Spleen (tissue), 11 donors: Measurements from ENCODE around the gene PCF11. TPM values are rescaled to one million over a fixed set of nuclear protein-coding genes. Genes with fewer than 3 reads are reported as not detected.

Experiments
- DNase-seq: peaks from one replicate; pipeline ENCODE4 v3.0.0-alpha.2; 2020
- H3K27ac ChIP-seq, 8 donors: fragments of 200-600 bp; sonication (generic) in 7 of 8; 1 replicate in 4 of 8; 2 replicates in 4 of 8; pipeline versions ENCODE4 v1.5.0 to v1.8.0; 2016 to 2021; ENCODE audit warnings: inconsistent platforms in 4 of 8, mild to moderate bottlenecking in 4 of 8, moderate library complexity in 1 of 8
- H3K27me3 ChIP-seq, 7 donors: fragments of 200-600 bp; sonication (generic) in 6 of 7; replicated peaks in 1 of 7; 1 replicate in 4 of 7; 2 replicates in 3 of 7; pipeline versions ENCODE4 v1.5.0 to v1.8.0; 2016 to 2021; ENCODE audit warnings: inconsistent platforms in 3 of 7, mild to moderate bottlenecking in 1 of 7
- H3K36me3 ChIP-seq, 6 donors: fragments of 200-600 bp; sonication (generic) in 5 of 6; 1 replicate in 4 of 6; 2 replicates in 2 of 6; pipeline versions ENCODE4 v1.5.0 to v1.8.0; 2016 to 2021; ENCODE audit warnings: inconsistent platforms in 2 of 6
- H3K4me1 ChIP-seq, 6 donors: fragments of 200-600 bp; sonication (generic) in 5 of 6; 1 replicate in 3 of 6; 2 replicates in 3 of 6; pipeline versions ENCODE4 v1.5.0 to v1.8.0; 2016 to 2021; ENCODE audit warnings: inconsistent platforms in 3 of 6
- H3K4me3 ChIP-seq, 8 donors: fragments of 200-600 bp; sonication (generic) in 7 of 8; 1 replicate in 4 of 8; 2 replicates in 4 of 8; pipeline versions ENCODE4 v1.5.0 to v1.8.0; 2016 to 2021; ENCODE audit warnings: inconsistent platforms in 4 of 8, mild to moderate bottlenecking in 4 of 8, moderate library complexity in 2 of 8
- H3K9me3 ChIP-seq, 8 donors: fragments of 200-600 bp; sonication (generic) in 7 of 8; 1 replicate in 4 of 8; 2 replicates in 4 of 8; pipeline versions ENCODE4 v1.5.0 to v1.8.0; 2016 to 2021; ENCODE audit warnings: inconsistent platforms in 4 of 8
- POLR2A ChIP-seq, 3 donors: fragments of 450-650 bp; IDR thresholded peaks; one replicate each; pipeline ENCODE4 v1.5.1; 2017; ENCODE audit warnings: antibody characterized with exemption in 3 of 3, mild to moderate bottlenecking in 1 of 3
- POLR2AphosphoS5 ChIP-seq, 3 donors: sonication (generic); formaldehyde crosslinking; IDR thresholded peaks; one replicate each; pipeline ENCODE4 v1.5.1; 2017; ENCODE audit warnings: antibody characterized with exemption in 3 of 3
- WGBS, 5 donors: extraction: QIAGEN DNeasy Blood & Tissue Kit in 3 of 5; methylation state at CpG; one replicate each; pipeline versions ENCODE4 v1.1.5 to v1.1.7; 2013 to 2018; 5-methylcytosine and 5-hydroxymethylcytosine counted together
- intact Hi-C: fragments of 100-400 bp; cut with DNase I; formaldehyde crosslinking; loops from one replicate; pipeline ENCODE4 v1.15.0; 2023; ENCODE audit warnings: low total_unique reads
- polyA plus RNA-seq, 3 donors: library from polyadenylated mRNA; stranded (reverse); fragments of 200-250 nt; gene quantifications; one replicate each; pipeline ENCODE4 v1.2.1, GENCODE V29; 2013
- total RNA-seq, 7 donors: library from RNA; depleted of rRNA in 3 of 7; stranded (reverse); fragments of >200 nt in 3 of 7; fragmentation: NEBNext Ultra II Directional in 4 of 7; extraction: Animal tissue kit (Norgen Biotek cat#: 25700) in 4 of 7; gene quantifications; one replicate each; pipeline versions ENCODE4 v1.1.0 to v1.2.1, GENCODE V29; 2016 to 2021
- TF ChIP-seq, protein P1 (sequence below), 11 experiments: fragments of 200-600 bp in 7 of 11; fragments of 450-650 bp in 4 of 11; sonication (generic) in 4 of 11; IDR thresholded peaks in 8 of 11; conservative IDR thresholded peaks in 3 of 11; 1 replicate in 7 of 11; 2 replicates in 4 of 11; pipeline versions ENCODE4 v1.4.0 to v1.8.0; 2016 to 2021; ENCODE audit warnings: antibody characterized with exemption in 11 of 11, inconsistent platforms in 4 of 11, mild to moderate bottlenecking in 1 of 11
- donor health status: healthy with polysubstance abuse.
- donor health status: DM: no; HTN: no; CAD: no; lungs with moderate emphysema.
- donor health status: DM: no; HTN: no; CAD: no.
- donor health status: Bipolar disorder and iron deficiency.
- donor health status: healthy.
- donor health status: DM: no; HTN: no; CAD: no.
- donor health status: DM: yes; HTN: yes; CAD: no.

The PCF11 gene
- total and polyA plus RNA-seq, 10 donors, result 34.4 to 120 (median 88.7) TPM

DNA sequence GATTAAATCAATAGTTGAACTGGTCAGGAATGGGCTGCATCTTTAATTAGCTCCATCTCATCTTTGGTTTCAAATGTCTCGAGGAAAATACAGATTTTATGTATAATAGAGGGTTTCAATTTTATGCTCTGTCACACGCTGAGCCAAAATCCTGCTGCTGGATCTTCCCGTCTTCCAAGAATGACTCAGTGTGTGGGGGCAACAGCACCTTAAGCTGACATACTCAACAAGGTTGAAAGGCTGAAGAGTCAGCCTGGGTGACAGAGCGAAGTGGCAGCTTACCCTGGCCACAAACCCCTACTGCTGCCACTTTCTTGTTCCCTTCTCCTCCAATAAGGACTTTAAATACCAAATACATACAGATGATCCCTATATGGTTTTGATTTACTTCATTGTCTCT, 9.0 kb upstream of the PCF11 start:
- Histone ChIP-seq H3K4me3 (no peak overlapping the region), H3K4me1 (no peaks in the 10 kb centered on the region), H3K36me3 (no peaks in the 10 kb centered on the region), H3K9me3 (no peaks in the 10 kb centered on the region), H3K27me3 (no peaks in the 10 kb centered on the region), H3K27ac (no peak overlapping the region)
- no peak for DNase-seq
- TF ChIP-seq, protein P1, sequence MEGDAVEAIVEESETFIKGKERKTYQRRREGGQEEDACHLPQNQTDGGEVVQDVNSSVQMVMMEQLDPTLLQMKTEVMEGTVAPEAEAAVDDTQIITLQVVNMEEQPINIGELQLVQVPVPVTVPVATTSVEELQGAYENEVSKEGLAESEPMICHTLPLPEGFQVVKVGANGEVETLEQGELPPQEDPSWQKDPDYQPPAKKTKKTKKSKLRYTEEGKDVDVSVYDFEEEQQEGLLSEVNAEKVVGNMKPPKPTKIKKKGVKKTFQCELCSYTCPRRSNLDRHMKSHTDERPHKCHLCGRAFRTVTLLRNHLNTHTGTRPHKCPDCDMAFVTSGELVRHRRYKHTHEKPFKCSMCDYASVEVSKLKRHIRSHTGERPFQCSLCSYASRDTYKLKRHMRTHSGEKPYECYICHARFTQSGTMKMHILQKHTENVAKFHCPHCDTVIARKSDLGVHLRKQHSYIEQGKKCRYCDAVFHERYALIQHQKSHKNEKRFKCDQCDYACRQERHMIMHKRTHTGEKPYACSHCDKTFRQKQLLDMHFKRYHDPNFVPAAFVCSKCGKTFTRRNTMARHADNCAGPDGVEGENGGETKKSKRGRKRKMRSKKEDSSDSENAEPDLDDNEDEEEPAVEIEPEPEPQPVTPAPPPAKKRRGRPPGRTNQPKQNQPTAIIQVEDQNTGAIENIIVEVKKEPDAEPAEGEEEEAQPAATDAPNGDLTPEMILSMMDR (IDR thresholded peaks at IDR 0.05 in 8 of 11, conservative IDR thresholded peaks at IDR 0.05 in 3 of 11), result no peak
- no peak for TF ChIP-seq POLR2A (IDR thresholded peaks at IDR 0.05)
- TF ChIP-seq POLR2AphosphoS5 (IDR thresholded peaks at IDR 0.05), result no peak
- intact Hi-C loops, result no loop called here
- 81 to 89% (median 85%) methylated on average over 4 of the region's 4 CpGs for WGBS, 5 donors

DNA sequence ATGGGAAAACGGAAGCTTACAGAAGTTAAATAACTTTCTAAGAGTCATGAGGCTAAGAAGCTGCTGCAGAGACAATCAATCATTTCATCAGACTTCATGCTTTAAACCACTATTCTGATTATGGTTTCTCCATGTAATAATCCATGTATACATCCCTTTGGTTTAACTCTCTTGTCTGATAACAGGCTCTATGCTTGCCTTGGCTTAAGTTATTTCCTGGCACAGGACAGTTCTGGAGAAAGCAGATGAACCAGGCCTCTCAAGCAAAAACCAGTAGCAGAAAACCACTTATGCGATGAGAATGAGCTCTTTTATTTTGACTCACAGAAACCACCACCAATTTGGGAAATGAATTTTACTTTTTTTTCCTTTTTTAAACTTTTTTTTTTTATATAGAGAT, 6.5 kb upstream of the PCF11 start:
- intact Hi-C loops, result no loop called here
- 76 to 94% (median 90%) methylated on average over 2 of the region's 2 CpGs for WGBS, 5 donors
- Histone ChIP-seq H3K4me3 (no peak overlapping the region), H3K4me1 (peaks cover 0 to 5% (median 3%) of the 10 kb centered on the region in 6 donors), H3K9me3 (no peaks in the 10 kb centered on the region), H3K36me3 (no peaks in the 10 kb centered on the region), H3K27ac (no peak overlapping the region), H3K27me3 (no peaks in the 10 kb centered on the region)
- TF ChIP-seq, protein P1 (IDR thresholded peaks at IDR 0.05 in 8 of 11, conservative IDR thresholded peaks at IDR 0.05 in 3 of 11), result no peak
- TF ChIP-seq POLR2A (IDR thresholded peaks at IDR 0.05), result no peak
- no peak for TF ChIP-seq POLR2AphosphoS5 (IDR thresholded peaks at IDR 0.05)
- DNase-seq, result no peak

DNA sequence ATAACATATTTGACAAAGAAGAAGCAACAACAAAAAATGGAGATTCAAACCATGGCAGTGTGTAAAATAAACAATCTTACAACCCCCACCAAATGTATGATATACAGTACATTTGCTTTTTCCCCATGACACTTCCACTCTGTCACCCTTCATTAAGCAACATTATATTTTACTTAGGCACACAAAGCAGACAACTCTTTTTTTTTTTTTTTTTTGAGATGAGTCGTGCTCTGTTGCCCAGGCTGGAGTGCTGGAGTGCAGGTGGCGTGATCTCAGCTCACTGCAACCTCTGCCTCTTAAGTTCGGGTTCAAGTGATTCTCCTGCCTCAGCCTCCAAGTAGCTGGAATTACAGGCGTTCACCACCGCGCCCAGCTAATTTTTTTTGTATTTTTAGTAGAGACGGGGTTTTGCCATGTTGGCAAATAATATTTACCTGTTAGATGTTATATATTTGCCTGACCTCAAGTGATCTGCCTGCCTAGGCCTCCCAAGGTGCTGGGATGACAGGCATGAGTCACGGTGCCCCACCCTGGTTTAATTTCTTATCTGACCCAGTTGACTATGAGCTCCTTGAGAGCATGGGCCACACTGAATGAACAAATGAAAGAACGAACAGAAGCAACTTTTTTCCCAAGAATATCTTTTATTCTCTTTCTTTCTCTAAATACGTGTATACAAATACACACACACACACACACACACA, 5.5 kb upstream of the PCF11 start:
- Histone ChIP-seq H3K27me3 (no peaks in the 10 kb centered on the region), H3K27ac (no peak overlapping the region), H3K4me3 (no peak overlapping the region), H3K36me3 (no peaks in the 10 kb centered on the region), H3K4me1 (peaks cover 0 to 11% (median 7%) of the 10 kb centered on the region in 6 donors), H3K9me3 (no peaks in the 10 kb centered on the region)
- TF ChIP-seq POLR2A (IDR thresholded peaks at IDR 0.05) (no peak), POLR2AphosphoS5 (IDR thresholded peaks at IDR 0.05) (no peak)
- TF ChIP-seq, protein P1 (IDR thresholded peaks at IDR 0.05 in 8 of 11, conservative IDR thresholded peaks at IDR 0.05 in 3 of 11), result no peak
- DNase-seq, result no peak
- 85 to 93% (median 88%) methylated on average over 10 of the region's 10 CpGs for WGBS, 5 donors
- intact Hi-C loops, result no loop called here

DNA sequence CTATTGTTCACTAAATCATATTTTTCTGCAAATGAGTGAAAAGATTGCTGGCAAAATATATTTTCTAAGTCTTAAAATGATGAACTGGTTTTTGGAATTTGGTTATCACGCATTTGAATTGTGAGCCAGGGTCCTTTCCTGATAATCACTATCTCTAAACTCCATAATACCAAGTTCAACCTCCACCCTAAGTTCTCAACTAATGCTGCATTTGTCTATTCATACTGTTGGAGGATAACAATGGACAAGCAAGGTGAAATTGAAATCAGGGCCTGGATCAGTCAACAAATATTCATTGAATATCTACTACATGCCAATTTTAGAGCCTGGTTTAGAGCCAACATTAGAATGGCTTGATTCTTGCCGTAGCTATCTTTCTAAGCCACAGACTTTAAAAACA, 4.7 kb upstream of the PCF11 start:
- no peak for DNase-seq
- Histone ChIP-seq H3K27me3 (no peaks in the 10 kb centered on the region), H3K4me1 (peaks cover 0 to 11% (median 7%) of the 10 kb centered on the region in 6 donors), H3K27ac (no peak overlapping the region), H3K9me3 (no peaks in the 10 kb centered on the region), H3K36me3 (no peaks in the 10 kb centered on the region), H3K4me3 (no peak overlapping the region)
- intact Hi-C loops, result no loop called here
- TF ChIP-seq POLR2AphosphoS5 (IDR thresholded peaks at IDR 0.05), result no peak
- TF ChIP-seq, protein P1 (IDR thresholded peaks at IDR 0.05 in 8 of 11, conservative IDR thresholded peaks at IDR 0.05 in 3 of 11), result no peak
- TF ChIP-seq POLR2A (IDR thresholded peaks at IDR 0.05), result no peak
- 92 to 99% (median 96%) methylated on average over 2 of the region's 2 CpGs for WGBS, 5 donors
